HG02840 (cell line): ENCODE results near the gene OVCA2.

ENCODE experiments used
- ATAC-seq: cut with Tn5 transposase; IDR thresholded peaks from one replicate; pipeline ENCODE4 v1.9.1; 2021; ENCODE audit warnings: mild to moderate bottlenecking, moderate library complexity, moderate number of reproducible peaks; ENCODE audit not compliant: unreplicated experiment, low FRiP score

Gene OVCA2

DNA sequence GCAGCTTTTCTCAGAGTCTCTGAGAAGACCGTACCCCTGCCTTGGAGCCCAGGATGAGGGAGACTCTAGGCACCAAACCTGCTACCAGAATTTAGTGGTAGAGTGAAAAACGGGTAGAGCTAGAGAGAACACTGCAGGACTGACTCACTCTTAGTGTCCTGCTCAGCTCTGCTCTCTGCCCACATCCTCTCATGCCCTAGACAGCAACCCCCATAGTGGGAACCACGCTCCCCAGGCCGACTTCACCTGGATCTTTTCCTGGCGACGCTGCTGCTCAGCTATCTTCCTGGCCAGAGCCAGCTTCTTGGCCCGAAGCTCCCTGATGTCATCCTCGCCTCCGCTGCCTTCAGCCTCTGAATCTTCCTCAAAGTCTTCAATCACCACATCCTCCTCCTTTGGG lies 39.7 kb downstream of the OVCA2 start:
- ATAC-seq, result no peak

DNA sequence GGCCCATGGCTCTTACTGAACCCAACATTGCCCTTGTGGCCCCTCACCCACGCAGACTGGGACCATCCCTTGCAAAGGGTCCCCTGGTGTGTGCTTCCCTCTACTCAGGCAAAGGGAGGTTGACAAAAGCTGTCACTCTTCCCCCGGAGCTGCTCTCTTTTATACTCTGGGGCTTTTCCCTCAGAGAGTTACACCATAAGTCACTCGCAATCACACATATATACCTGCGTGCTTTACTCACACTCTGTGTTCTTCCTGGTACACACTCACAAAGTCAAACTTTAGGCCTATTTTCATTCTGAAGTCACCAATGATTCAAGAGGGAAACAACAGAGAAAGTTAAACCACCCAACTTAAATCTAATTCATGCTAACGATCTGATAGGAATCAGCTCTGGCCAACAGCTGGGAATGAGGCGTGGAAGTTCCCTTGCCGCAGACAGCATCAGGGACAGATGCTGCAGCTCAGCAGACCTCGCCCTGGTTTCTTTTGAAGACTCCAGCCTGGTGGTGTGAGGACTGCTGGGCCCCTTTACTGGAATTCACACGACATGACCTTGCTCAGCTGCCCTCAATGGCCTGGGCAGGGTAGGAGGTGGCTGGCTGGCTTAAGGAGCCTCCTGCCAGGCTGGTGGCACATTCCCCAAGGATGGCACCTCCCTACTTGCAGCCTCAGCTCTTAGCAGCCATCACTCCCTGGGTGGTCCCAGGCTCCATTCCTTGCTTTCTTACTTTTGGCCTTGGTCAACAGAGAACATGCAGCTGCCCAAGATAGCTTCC lies 40.4 kb downstream of the OVCA2 start:
- no peak for ATAC-seq

DNA sequence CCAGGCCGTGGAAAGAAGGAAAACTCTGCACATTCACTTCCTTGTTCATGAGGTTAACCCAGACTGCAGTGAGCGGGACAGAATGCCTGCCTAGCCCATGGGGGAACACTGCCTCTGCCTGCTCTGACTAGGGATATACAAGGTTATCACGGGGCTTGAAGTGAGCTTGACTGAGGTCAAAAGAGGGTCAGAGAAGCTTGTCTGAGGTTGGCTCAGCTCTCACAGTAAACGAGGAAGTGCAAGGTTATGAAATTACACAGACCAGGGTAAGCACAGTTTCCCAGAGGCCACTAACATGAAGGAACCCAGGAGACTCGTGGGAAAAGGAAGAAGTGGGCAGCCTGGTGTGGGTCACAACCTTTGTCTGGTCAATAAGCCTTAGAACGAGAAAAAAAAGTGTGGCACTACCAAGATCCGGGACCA lies 41.8 kb downstream of the OVCA2 start:
- no peak for ATAC-seq

DNA sequence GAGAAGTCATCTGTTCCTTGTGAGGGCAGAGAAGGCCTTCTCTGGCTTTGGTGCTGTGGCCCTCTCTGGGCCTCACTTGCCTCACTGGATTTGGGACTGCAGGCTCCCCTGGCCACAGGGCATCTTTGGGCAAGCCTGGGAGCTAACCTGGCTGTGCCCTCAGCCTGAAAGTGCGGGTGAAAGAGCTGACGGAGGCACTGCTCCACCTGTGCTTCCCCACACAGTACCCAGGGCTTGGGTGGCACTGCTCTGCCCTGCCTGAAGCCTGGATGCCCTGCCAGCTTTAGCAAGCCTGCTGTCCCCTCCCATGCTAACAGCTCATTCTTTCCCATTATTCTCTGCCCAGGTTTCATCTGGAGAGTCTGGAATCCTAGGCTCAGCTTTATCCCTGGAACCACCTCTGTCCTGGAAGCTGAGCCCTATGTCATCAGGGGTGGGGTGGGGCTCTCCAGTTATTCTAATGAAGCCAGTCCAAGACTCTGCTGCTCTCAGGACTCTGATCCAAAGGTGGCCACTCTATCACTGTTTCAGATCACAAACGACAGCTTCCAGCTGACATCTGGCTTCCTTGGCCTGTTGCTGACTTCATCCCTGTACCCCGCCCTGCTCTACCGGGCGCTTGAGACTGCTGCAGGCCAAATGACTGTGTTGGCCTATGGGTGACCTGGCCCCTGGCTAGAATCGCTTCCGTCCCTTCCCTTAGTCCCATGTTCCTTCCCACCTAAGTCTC lies 42.4 kb downstream of the OVCA2 start:
- ATAC-seq, result no peak

DNA sequence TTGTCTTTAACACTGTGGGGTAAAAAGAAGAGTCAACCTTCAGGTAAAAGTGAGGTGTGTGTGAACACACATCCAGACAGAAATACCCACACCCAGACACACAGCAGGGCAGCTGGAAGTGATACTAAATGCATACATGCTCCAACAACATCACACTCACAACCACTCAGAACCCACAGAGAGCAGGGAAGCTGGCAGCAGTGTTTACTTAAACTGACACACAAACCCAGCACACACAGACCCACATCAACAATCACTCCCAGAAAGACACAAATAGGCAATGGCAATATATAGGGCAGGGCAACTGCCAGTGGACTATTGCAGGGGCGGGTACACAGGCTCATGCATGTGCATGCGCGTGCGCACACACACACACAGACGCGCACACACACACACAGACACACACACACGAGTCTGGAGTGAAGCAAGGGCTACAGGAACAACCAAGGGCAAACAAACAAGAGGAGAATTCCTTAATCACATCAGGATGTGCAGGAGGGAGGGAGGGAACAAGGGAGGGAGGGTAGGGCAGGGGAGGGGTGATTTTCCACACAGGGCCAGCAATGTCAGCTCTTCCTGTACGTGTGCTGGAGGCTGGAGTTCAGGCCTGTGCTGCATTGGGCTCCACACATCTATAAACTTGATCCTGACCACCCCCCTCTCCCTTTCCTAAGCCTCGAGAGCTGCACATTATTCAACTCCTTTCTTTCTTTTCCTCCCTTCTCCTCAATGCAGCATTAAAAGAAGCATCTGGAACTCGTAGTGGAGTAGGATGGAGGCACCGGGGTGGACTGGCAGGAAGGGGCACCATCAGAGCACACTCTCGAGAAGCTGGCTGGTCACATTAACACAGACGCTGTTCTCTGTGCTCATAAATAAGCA lies 43.2 kb downstream of the OVCA2 start:
- ATAC-seq, result no peak

DNA sequence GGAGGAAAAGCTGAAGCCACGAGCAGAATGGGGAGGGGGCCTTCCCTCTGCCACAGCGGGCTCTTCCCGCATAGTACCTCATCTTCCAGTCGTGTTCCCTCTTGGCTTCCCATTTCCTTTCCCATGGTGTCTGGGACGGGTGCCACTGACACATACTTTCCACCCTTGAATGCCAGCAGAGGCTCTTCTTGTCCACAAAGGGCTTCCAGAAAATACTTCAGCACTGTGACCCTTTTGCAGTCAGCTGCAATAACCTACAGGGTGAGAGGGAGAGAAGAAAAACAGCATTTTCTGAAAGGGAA lies 43.8 kb downstream of the OVCA2 start:
- no peak for ATAC-seq

DNA sequence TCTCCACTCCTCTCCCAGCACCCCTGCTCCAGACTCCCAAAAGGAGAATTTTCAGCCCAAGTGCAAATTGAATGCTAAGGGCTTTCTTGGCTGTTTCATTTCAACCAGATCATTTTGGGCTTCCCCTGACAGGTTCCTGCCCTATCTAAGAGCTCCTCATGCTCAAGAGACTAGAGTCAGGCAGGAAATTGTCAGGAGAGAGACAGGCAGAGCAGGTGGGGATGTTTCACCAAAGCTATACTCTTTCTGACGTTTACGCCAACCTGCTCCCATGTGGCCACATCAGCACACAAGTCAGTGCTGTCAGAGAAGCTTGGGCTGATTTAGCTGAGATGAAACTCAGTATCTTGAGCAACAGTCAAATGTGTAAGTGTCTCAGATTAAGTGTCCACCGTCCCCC lies 44.5 kb downstream of the OVCA2 start:
- ATAC-seq, result no peak

DNA sequence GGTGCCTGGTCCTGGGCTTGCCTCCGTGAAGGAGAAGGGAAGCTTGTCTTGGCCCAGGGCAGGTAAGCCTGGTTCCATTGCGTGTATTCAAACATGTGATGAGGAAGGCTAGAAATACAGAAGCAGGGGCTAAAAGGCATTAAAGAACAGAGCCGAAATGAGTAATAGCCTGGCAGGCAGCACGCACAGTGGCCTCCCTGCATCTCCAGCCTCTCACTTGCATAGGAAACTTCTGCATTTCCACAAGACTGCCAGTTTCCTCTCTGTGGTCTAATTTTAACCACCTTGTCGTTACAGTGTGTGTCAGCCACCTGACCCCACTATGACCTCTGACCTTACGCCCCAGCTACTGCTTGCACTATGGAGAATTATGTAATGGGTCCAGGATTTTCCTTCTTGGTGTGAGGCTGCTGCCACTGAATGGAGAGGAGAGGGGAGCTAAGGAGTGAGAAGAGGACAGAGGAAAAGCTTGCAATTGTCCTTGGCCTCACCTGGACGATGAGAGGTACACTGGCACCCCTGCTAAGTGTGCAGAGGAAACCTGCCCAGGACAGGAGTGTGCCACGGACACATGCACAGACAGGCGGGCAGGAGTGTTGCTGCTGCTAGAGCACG lies 45.9 kb downstream of the OVCA2 start:
- peak; percentile 39 for ATAC-seq

DNA sequence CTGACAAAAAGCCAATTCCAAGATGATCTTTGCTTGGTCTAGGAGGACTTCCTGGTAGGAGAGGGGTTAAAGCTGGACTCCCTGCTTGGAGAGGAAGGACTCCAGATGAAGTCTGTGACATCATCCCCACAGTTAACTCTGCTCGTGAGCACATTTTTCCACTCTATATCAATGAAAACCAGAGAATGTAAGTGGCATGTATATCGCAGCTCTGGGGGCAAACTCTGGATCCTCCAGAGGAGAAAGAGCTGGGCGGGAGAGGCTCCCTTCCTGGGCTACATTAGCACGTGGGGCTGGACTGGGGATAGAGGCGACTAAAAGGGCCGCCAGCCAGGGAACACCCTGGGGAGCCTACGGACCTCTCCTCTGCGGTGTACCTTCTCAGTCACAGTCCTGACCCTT lies 47.2 kb downstream of the OVCA2 start:
- ATAC-seq, result peak; percentile 16

DNA sequence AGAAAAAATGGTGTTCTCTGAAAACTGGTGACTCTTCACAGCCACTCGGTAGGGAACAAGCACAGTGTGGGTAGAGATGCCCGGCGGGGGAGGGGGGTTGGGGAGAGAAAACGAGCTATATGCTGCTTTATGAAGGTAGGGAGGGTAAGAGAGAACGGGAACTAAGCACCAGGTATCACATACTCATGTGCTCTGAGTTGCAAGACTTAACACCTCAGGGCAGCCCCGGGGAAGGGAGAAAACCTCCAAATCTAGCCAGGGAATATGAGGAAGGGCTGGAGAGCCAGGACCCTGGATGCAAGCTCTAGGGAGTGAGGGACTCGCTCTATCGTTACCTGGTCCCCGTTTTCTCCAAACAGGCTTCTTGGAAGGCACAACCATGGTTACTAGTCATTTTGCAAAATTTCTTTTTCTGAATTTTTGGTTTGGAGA lies 48.4 kb downstream of the OVCA2 start:
- ATAC-seq, result no peak

DNA sequence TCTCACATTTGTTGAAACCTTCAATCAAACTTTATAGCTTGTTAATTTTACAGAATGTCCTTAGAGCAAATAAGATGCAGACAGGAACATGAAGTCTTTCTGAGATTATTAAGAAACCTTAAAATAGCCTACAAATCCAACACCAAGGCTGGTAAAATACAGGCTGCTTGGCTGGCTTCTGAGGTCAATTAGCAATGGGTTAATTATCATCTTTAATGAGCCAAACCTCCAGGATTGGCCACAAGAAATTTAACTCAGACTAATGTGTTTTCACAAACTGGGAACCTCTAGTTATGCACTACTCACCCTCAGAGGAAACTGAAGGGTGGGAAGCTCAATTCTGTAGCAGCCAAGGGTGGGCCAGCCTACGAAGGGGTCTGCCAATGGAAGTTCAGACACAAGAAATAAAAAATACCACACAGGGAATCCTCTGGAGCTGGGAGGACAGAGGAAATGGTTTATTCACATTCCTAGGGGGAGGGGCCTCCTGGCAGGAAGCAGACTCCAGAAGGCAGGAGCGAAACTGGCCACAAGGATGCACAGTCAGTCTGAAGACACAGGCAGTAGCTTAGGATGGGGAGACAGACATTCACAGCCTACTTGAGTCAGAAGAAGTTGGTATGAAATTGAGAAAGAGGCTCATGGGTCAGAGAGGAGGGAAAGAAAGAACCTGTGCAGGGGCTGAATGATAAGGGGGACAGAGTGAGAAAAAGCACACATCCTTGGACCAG lies 49.1 kb downstream of the OVCA2 start:
- ATAC-seq, result no peak

DNA sequence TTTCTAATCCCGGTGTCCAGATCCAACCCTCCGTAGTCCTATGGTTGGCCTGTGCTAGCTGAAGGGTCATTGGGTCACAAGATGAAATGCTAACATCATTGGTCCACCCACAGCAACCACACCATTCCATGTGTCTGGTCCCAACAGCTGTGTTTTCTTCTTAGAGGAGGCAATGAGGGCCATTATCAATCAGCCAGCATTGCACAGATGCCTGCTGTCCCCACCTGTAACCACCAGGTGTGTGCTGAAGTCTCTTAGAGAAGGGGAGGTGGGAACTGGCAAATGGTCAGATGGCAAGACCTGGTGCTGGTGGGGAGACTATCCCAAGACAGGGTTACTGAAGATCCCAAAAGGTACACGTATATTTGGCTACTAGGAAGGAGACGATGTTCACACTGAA lies 50.4 kb downstream of the OVCA2 start:
- ATAC-seq, result no peak
